MCF 10A (cell line): ENCODE data around the gene SNX2. TPM values are rescaled to one million over a fixed set of nuclear protein-coding genes. Genes with fewer than 3 reads are reported as not detected.

Source experiments
- BruUV-seq: library from RNA; stranded (reverse); fragments of 400-500 nt; replicated peaks from 2 replicates; lab custom pipeline; 2021; lab: Mats Ljungman, UMichigan
- CTCF ChIA-PET: fragments of 300-600 bp; sonication (Branson Sonifier 250); formaldehyde crosslinking; extraction: SDS; loops from one replicate; lab custom pipeline; 2021; ENCODE audit warnings: antibody characterized with exemption, inconsistent platforms; lab: Yijun Ruan, JAX
- POLR2A ChIA-PET: fragments of 300-600, 350-650 bp; sonication (Branson Sonifier 250); formaldehyde crosslinking; extraction: SDS; loops from one replicate; lab custom pipeline; 2020; ENCODE audit warnings: antibody characterized with exemption, inconsistent platforms; lab: Yijun Ruan, JAX
- DNase-seq: peaks from one replicate; pipeline ENCODE4 v3.0.0-alpha.2; 2018; ENCODE audit not compliant: unreplicated experiment
- H3K27ac Mint-ChIP-seq: one replicate; pipeline ENCODE4 v1.8.0; 2022; ENCODE audit warnings: mild to moderate bottlenecking, low read depth, mixed read lengths; ENCODE audit not compliant: unreplicated experiment
- H3K27me3 Mint-ChIP-seq: one replicate; pipeline ENCODE4 v1.8.0; 2022; ENCODE audit warnings: mixed read lengths; ENCODE audit not compliant: insufficient read depth, unreplicated experiment
- H3K36me3 Mint-ChIP-seq: one replicate; pipeline ENCODE4 v1.8.0; 2022; ENCODE audit warnings: mild to moderate bottlenecking, moderate library complexity, mixed read lengths; ENCODE audit not compliant: insufficient read depth, unreplicated experiment
- H3K4me1 Mint-ChIP-seq: one replicate; pipeline ENCODE4 v1.8.0; 2022; ENCODE audit warnings: mixed read lengths; ENCODE audit not compliant: insufficient read depth, unreplicated experiment
- H3K4me3 Mint-ChIP-seq: one replicate; pipeline ENCODE4 v1.8.0; 2022; ENCODE audit warnings: mild to moderate bottlenecking, moderate library complexity, mixed read lengths; ENCODE audit not compliant: unreplicated experiment
- H3K9me3 Mint-ChIP-seq: one replicate; pipeline ENCODE4 v1.8.0; 2022; ENCODE audit warnings: mixed read lengths; ENCODE audit not compliant: unreplicated experiment
- CTCF ChIP-seq: fragments of 200-600 bp; IDR thresholded peaks from one replicate; pipeline ENCODE4 v1.8.0; 2022; ENCODE audit warnings: antibody characterized with exemption, mild to moderate bottlenecking; ENCODE audit not compliant: unreplicated experiment
- intact Hi-C: fragments of 100-400 bp; cut with micrococcal nuclease; formaldehyde crosslinking; loops from 2 replicates; pipeline ENCODE4 v1.14.1; 2022
- total RNA-seq: library from RNA; stranded (reverse); gene quantifications from 2 replicates; pipeline ENCODE4 v1.2.3, GENCODE V29; 2022

The SNX2 gene
- total RNA-seq, 1 experiment from 2014 or later: 120 TPM

- intact Hi-C loops: no loop called here
- no TSS peak for BruUV-seq
These were observed 21.4 kb upstream of the SNX2 start for GRCh38 chr5:122753500-122753899.

GRCh38 chr5:122755783-122756182 lies 19.1 kb upstream of the SNX2 start:
- H3K4me1 Mint-ChIP-seq: peaks cover 45% of the 10 kb centered on the region
- peak overlapping the region; percentile 5 for H3K27ac Mint-ChIP-seq
- H3K4me3 Mint-ChIP-seq: no peak overlapping the region
- ChIA-PET CTCF (interaction anchor here (1.4 to 3.7 kb wide), 2 partner anchors 20 to 52 kb away, joined by 3 to 13 read pairs; partner anchors contain the start of gene SNX2), POLR2A (interaction anchor here (1.1 to 1.3 kb wide), 2 partner anchors 17 to 36 kb away, joined by 3 read pairs; no protein-coding TSS in a partner anchor)
- H3K36me3 Mint-ChIP-seq: peaks cover 6% of the 10 kb centered on the region
- TSS peak; percentile 84 for BruUV-seq
- intact Hi-C loops: no loop called here
- DNase-seq: no peak
- H3K27me3 Mint-ChIP-seq: no peaks in the 10 kb centered on the region
- H3K9me3 Mint-ChIP-seq: peaks cover 7% of the 10 kb centered on the region
- TF ChIP-seq CTCF: no peak

More at GRCh38 chr5:122753500-122753899, 21.4 kb upstream of the SNX2 start:
- TF ChIP-seq CTCF: no peak
- Mint-ChIP-seq H3K4me3 (no peak overlapping the region), H3K36me3 (peaks cover 6% of the 10 kb centered on the region), H3K4me1 (peaks cover 47% of the 10 kb centered on the region), H3K27ac (peak overlapping the region; percentile 44), H3K27me3 (no peaks in the 10 kb centered on the region), H3K9me3 (peaks cover 7% of the 10 kb centered on the region)
- POLR2A ChIA-PET: interaction anchor here (0.5 to 2.3 kb wide), 4 partner anchors 12 to 93 kb away, joined by 3 to 13 read pairs (median 4); partner anchors contain the start of gene SNX2
- DNase-seq: peak; percentile 24
- CTCF ChIA-PET: interaction anchor here (0.6 to 3.2 kb wide), 5 partner anchors 10 to 283 kb away, joined by 3 to 15 read pairs (median 4); partner anchors contain the start of genes PPIC and SNX2

GRCh38 chr5:122756264-122756911 lies 18.5 kb upstream of the SNX2 start:
- intact Hi-C loops: no loop called here
- H3K9me3 Mint-ChIP-seq: peaks cover 7% of the 10 kb centered on the region
- ChIA-PET CTCF (interaction anchor here (1.4 to 3.7 kb wide), 2 partner anchors 19 to 52 kb away, joined by 3 to 13 read pairs; partner anchors contain the start of gene SNX2), POLR2A (interaction anchor here (1.1 to 1.3 kb wide), 3 partner anchors 16 to 36 kb away, joined by 3 read pairs; partner anchors contain the start of gene SNX2)
- peak overlapping the region; percentile 5 for H3K27ac Mint-ChIP-seq
- H3K36me3 Mint-ChIP-seq: peaks cover under 1% of the 10 kb centered on the region
- no peaks in the 10 kb centered on the region for H3K27me3 Mint-ChIP-seq
- no peak overlapping the region for H3K4me3 Mint-ChIP-seq
- TF ChIP-seq CTCF: no peak
- peaks cover 39% of the 10 kb centered on the region for H3K4me1 Mint-ChIP-seq
- BruUV-seq: TSS peak; percentile 87
- peak; percentile 86 for DNase-seq

GRCh38 chr5:122757285-122757684 lies 17.6 kb upstream of the SNX2 start:
- no TSS peak for BruUV-seq
- no peaks in the 10 kb centered on the region for H3K27me3 Mint-ChIP-seq
- POLR2A ChIA-PET: interaction anchor here (1.2 to 1.5 kb wide), 2 partner anchors 17 to 18 kb away, joined by 3 to 7 read pairs; partner anchors contain the start of gene SNX2

More at GRCh38 chr5:122757285-122757684, 17.6 kb upstream of the SNX2 start:
- CTCF ChIA-PET: interaction anchor here (0.7 to 3.7 kb wide), 3 partner anchors 53 to 653 kb away, joined by 4 to 13 read pairs (median 5); no protein-coding TSS in a partner anchor
- no peaks in the 10 kb centered on the region for H3K36me3 Mint-ChIP-seq
- TF ChIP-seq CTCF: no peak
- H3K4me1 Mint-ChIP-seq: peaks cover 32% of the 10 kb centered on the region
- peaks cover 5% of the 10 kb centered on the region for H3K9me3 Mint-ChIP-seq
- intact Hi-C loops: no loop called here
- peak overlapping the region; percentile 5 for H3K27ac Mint-ChIP-seq
- no peak for DNase-seq
- H3K4me3 Mint-ChIP-seq: no peak overlapping the region
